HepG2 (cell line): ENCODE results near the gene GDF2. TPM values are rescaled to one million over a fixed set of nuclear protein-coding genes. Genes with fewer than 3 reads are reported as not detected.

Source experiments
- ATAC-seq: fragments of 200-7000 bp; cut with Tn5 transposase; 3 replicates; pipeline ENCODE4 v1.9.1; 2020; ENCODE audit warnings: mild to moderate bottlenecking, moderate library complexity
- BruUV-seq: library from RNA; stranded (reverse); fragments of 400-500 nt; replicated peaks from 2 replicates; lab custom pipeline; 2021; lab: Mats Ljungman, UMichigan
- CTCF ChIA-PET: fragments of 300-600 bp; formaldehyde crosslinking; extraction: SDS; loops from one replicate; lab custom pipeline; 2021; ENCODE audit warnings: low total read pairs, inconsistent platforms, low intra/inter-chr PET ratio; lab: Yijun Ruan, JAX
- POLR2A ChIA-PET: fragments of 350-600 bp; sonication (Branson Sonifier 250); formaldehyde crosslinking; loops from one replicate; lab custom pipeline; 2020; ENCODE audit warnings: antibody characterized with exemption, inconsistent platforms; lab: Yijun Ruan, JAX
- DNase-seq: peaks from one replicate; pipeline ENCODE4 v3.0.0-alpha.2; 2015; ENCODE audit warnings: low spot score
- FAIRE-seq: peaks from 3 replicates; lab custom pipeline; 2011; peaks lifted over from hg19 to GRCh38; lab: Jason Lieb, UNC
- H2AFZ ChIP-seq: one replicate; pipeline ENCODE4 v1.6.1; 2011; ENCODE audit warnings: low read length, inconsistent platforms
- H3K27ac ChIP-seq: fragments of 300-600 bp; 3 replicates; pipeline ENCODE4 v1.8.0; 2011; ENCODE audit warnings: mixed run types, mild to moderate bottlenecking, mixed read lengths, low read length, inconsistent platforms; ENCODE audit not compliant: insufficient read depth; ENCODE audit errors: extremely low read length
- H3K27me3 ChIP-seq, 2 experiments: fragments of 200-600 bp in 1 of 2; 2 replicates in 1 of 2; 3 replicates in 1 of 2; pipeline versions ENCODE4 v1.6.0 to v1.8.0; 2011; ENCODE audit warnings: low read length in 2 of 2, mild to moderate bottlenecking in 2 of 2, moderate library complexity in 2 of 2, inconsistent platforms in 1 of 2; ENCODE audit not compliant: insufficient read depth in 2 of 2, control insufficient read depth in 1 of 2
- H3K36me3 ChIP-seq, 2 experiments: fragments of 200-600 bp in 1 of 2; replicated peaks in 1 of 2; 2 replicates in 1 of 2; 3 replicates in 1 of 2; pipeline versions ENCODE4 v1.5.1 to v1.8.0; 2011; ENCODE audit warnings: low read length in 2 of 2, inconsistent platforms in 1 of 2; ENCODE audit not compliant: insufficient read depth in 2 of 2, control insufficient read depth in 1 of 2
- H3K4me1 ChIP-seq: 2 replicates; pipeline ENCODE4 v1.5.1; 2012; ENCODE audit warnings: low read length, inconsistent platforms; ENCODE audit not compliant: insufficient read depth
- H3K4me2 ChIP-seq: 2 replicates; pipeline ENCODE4 v1.6.0; 2011; ENCODE audit warnings: low read depth, low read length, inconsistent platforms
- H3K4me3 ChIP-seq, 3 experiments: fragments of 200-600 bp in 1 of 3; sonication (generic), shearing (Covaris generic) in 1 of 3; replicated peaks in 1 of 3; 2 replicates each; pipeline ENCODE4 v1.5.1; 2011 to 2016; ENCODE audit warnings: low read length in 3 of 3, inconsistent platforms in 2 of 3, low read depth in 2 of 3, mild to moderate bottlenecking in 2 of 3, control low read depth in 1 of 3, mixed read lengths in 1 of 3; ENCODE audit not compliant: insufficient read depth in 1 of 3
- H3K79me2 ChIP-seq: one replicate; pipeline ENCODE4 v1.6.1; 2011; ENCODE audit warnings: low read length, inconsistent platforms; ENCODE audit not compliant: insufficient read depth
- H3K9ac ChIP-seq: 2 replicates; pipeline ENCODE4 v1.6.0; 2011; ENCODE audit warnings: mild to moderate bottlenecking, low read depth, low read length, inconsistent platforms; ENCODE audit not compliant: insufficient read depth
- H3K9me3 ChIP-seq: 2 replicates; pipeline ENCODE4 v1.5.1; 2012; ENCODE audit warnings: mild to moderate bottlenecking, low read length
- H4K20me1 ChIP-seq: 2 replicates; pipeline ENCODE4 v1.6.0; 2011; ENCODE audit warnings: inconsistent platforms, mild to moderate bottlenecking, low read length, moderate library complexity; ENCODE audit not compliant: insufficient read depth
- DMAP1 ChIP-seq: IDR thresholded peaks from 2 replicates; pipeline ENCODE4 v1.6.1; 2016
- FOXO1 ChIP-seq: sonication (generic); formaldehyde crosslinking; IDR thresholded peaks from 2 replicates; pipeline ENCODE4 v1.4.0; 2020; ENCODE audit warnings: missing genetic modification reagents
- GABPB1 ChIP-seq: IDR thresholded peaks from 2 replicates; pipeline ENCODE4 v1.6.1; 2016; ENCODE audit warnings: mild to moderate bottlenecking, missing genetic modification reagents, moderate library complexity, missing compliant biosample characterization
- ISL2 ChIP-seq: sonication (generic); formaldehyde crosslinking; IDR thresholded peaks from 2 replicates; pipeline ENCODE4 v1.5.0; 2020; ENCODE audit warnings: missing genetic modification reagents
- RXRB ChIP-seq: IDR thresholded peaks from 2 replicates; pipeline ENCODE4 v1.6.1; 2016; ENCODE audit warnings: borderline replicate concordance, missing genetic modification reagents, missing compliant biosample characterization
- SIN3B ChIP-seq: fragments of 150-350 bp; IDR thresholded peaks from 2 replicates; pipeline ENCODE4 v1.6.1; 2014; ENCODE audit warnings: low read length
- SKI ChIP-seq: fragments of 450-650 bp; IDR thresholded peaks from one replicate; pipeline ENCODE4 v1.6.1; 2018; ENCODE audit warnings: mild to moderate bottlenecking; ENCODE audit not compliant: partially characterized antibody
- SP1 ChIP-seq, 2 experiments: fragments of 450-650 bp in 1 of 2; sonication (generic) in 1 of 2; formaldehyde crosslinking in 1 of 2; IDR thresholded peaks; 2 replicates each; pipeline versions ENCODE4 v1.4.0 to v1.6.1; 2016 to 2020; ENCODE audit warnings: missing genetic modification reagents in 1 of 2
- STAG1 ChIP-seq: sonication (generic); formaldehyde crosslinking; IDR thresholded peaks from 2 replicates; pipeline ENCODE4 v1.4.0; 2020; ENCODE audit warnings: missing genetic modification reagents
- TFDP2 ChIP-seq: sonication (generic); formaldehyde crosslinking; IDR thresholded peaks from 2 replicates; pipeline ENCODE4 v1.4.0; 2020; ENCODE audit warnings: missing genetic modification reagents
- ZBED4 ChIP-seq: sonication (generic); formaldehyde crosslinking; IDR thresholded peaks from 2 replicates; pipeline ENCODE4 v1.4.0; 2020; ENCODE audit warnings: missing genetic modification reagents, borderline replicate concordance
- WGBS: methylation state at CpG from one replicate; pipeline ENCODE4 v1.1.6; 2017; ENCODE audit warnings: low lambda C conversion rate; 5-methylcytosine and 5-hydroxymethylcytosine counted together
- in situ Hi-C: cut with HindIII; loops from 2 replicates; pipeline ENCODE4 v1.10.0; 2017; ENCODE audit warnings: low pct_unique_long_range_greater_than_20kb; ENCODE audit not compliant: extremely low pct_ligation_motif_present
- intact Hi-C: fragments of 100-400 bp; cut with micrococcal nuclease; formaldehyde crosslinking; loops from one replicate; pipeline ENCODE4 v1.10.0; 2022; ENCODE audit not compliant: unreplicated experiment
- polyA plus RNA-seq, 8 experiments: library from polyadenylated mRNA; depleted of rRNA in 3 of 8; stranded (reverse) in 7 of 8; unstranded in 1 of 8; fragments of >200 nt; fragmentation: Illumina TruSeq in 4 of 8; extraction: Trizol in 4 of 8; gene quantifications; 2 replicates each; pipeline versions ENCODE4 v1.2.1 to v1.2.3, GENCODE V29; 2011 to 2016; ENCODE audit warnings: low read depth in 4 of 8, missing spikeins in 1 of 8, mixed read lengths in 1 of 8; ENCODE audit not compliant: insufficient read depth in 1 of 8
- total RNA-seq, 5 experiments: library from RNA; depleted of rRNA; stranded (reverse); fragments of >200 nt; fragmentation: Illumina TruSeq; extraction: Trizol; gene quantifications; 2 replicates each; pipeline ENCODE4 v1.2.3, GENCODE V29; 2016; ENCODE audit warnings: low read depth in 1 of 5

The GDF2 gene
- total and polyA plus RNA-seq, 2 of the 13 experiments (the other 11 are each of a cell fraction or from before 2014, with no cell fraction given): not detected

GRCh38 chr10:47287365-47287802 is 34.9 kb upstream of the GDF2 start:
- intact Hi-C loops (no loop called here), in situ Hi-C loops (no loop called here)
- CTCF ChIA-PET: no interaction called here

More at GRCh38 chr10:47287365-47287802, 34.9 kb upstream of the GDF2 start:
- Histone ChIP-seq H3K9me3 (no peaks in the 10 kb centered on the region), H3K9ac (no peak overlapping the region), H2AFZ (no peak overlapping the region), H3K79me2 (no peaks in the 10 kb centered on the region), H4K20me1 (no peaks in the 10 kb centered on the region), H3K4me1 (no peaks in the 10 kb centered on the region), H3K36me3 (no peaks in the 10 kb centered on the region), H3K27ac (no peak overlapping the region), H3K27me3 (peaks cover 2 to 13% of the 10 kb centered on the region in 2 experiments; a peak in 3 of 5 replicates), H3K4me2 (no peak overlapping the region), H3K4me3 (no peak overlapping the region)
- BruUV-seq: no TSS peak
- POLR2A ChIA-PET: no interaction called here
- WGBS: 3% methylated on average over 8 of the region's 12 CpGs
- FAIRE-seq: no peak
- ATAC-seq: no peak
- no peak for DNase-seq
- TF ChIP-seq FOXO1 (CRISPR knock-in tag) (no peak), STAG1 (CRISPR knock-in tag) (no peak), RXRB (CRISPR knock-in tag) (no peak), DMAP1 (CRISPR knock-in tag) (no peak), TFDP2 (CRISPR knock-in tag) (no peak), SP1 (IDR thresholded peaks at IDR 0.05) (no peak), SP1 (CRISPR knock-in tag; IDR thresholded peaks at IDR 0.05) (no peak), SIN3B (no peak), SKI (no peak), ZBED4 (CRISPR knock-in tag) (no peak), ISL2 (CRISPR knock-in tag) (no peak), GABPB1 (CRISPR knock-in tag) (no peak)
